Fibroblast of skin of scalp (primary cell): ENCODE results near the gene EYA2.

Experiments
- DNase-seq: peaks from one replicate; pipeline ENCODE4 v3.0.0-alpha.2; 2013

Gene EYA2

DNA sequence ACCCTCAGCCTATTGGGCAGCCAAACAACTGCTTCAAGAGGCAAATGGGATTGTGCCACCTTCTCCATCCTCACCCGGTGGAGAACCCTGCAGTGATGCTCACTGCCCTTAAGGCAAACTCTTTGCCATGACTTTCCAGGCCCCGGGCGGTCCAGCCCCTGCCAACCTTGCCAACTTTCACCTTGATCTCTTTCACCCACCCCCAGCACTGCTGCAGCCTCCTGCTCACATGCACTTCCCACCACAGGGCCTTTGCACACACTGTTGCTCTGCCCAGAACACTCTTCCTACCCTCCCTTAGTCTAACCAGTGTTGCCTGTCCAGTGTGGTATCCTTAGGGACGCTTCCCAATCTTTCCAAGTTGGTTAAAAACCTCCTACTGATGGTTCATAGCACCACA, 221.1 kb downstream of the EYA2 start:
- no peak for DNase-seq

DNA sequence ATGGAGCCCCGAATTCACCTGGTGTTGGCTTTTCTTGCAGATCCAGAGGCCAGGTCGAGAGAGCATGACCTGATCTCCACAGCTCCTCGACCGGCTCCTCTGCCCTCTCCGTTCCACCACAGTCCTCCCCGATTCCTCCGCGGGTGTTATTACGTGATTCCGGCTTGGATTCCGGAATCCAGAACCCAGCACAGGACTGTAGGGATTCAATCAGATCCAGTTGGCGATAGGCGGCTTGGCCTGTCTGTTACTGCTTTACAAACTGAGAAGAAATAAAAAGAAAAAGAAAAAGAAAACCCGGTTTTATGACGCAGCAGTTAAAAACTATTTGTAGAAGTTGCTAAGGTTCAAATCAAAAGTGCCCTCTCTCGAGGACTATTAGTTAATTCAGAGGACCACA, 222.7 kb downstream of the EYA2 start:
- no peak for DNase-seq

DNA sequence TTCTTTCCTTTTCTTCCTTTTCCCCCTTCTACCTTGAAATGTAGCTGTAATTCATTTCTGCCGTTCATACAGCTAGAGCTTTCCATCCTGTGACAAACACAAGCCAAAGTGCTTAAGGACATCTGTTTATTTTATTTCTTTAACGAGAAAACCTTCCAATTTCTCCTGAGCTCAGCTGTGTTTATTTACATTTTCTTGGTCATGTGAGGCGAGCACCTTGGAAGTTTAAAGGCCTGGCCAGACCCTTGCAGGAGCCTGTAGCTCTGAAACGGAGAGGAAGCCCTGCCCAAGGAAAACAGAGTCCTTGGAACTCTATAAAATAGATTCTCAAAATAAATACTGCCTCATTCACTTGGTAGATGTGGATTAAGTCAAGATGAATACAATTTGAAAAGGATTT, 223.1 kb downstream of the EYA2 start:
- no peak for DNase-seq

DNA sequence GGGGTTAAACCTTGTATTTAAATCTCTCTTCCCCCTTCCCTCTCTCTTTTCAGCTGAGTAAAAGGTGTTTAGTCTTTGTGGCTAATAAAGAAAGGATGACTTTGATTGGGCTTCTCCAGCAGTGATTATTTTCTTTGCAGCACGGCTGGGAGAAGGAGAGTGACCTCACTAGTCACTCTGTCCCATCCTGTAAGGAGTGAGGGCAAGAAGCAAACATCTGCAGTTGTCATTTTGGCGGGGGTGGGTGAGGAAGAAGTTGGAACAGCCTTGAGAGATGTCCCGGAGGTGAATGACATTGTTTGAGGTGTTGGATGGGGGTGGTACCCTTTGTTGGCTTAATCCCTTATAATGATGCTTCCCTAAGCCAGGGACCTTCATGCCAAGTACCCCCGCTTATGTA, 223.6 kb downstream of the EYA2 start:
- DNase-seq = no peak

DNA sequence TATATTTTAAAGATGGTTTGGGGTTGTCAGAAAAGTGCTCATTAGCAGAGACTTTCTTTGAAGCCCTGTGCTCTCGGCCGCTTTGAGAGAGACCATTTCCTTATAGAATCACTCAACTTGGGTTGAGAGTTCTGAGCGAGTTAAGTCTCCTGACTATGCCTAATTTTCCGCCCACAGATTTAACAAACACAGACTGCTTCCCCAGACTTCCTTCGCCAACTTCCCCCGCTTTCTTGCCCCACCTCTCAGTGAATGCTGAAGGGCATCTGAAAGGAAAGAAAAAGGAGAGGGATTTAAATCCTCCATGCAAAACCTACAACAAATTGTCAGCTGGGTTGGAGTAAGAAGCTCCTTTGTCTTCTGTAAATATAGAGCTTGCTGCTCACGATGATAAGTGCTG, 224.0 kb downstream of the EYA2 start:
- no peak for DNase-seq

DNA sequence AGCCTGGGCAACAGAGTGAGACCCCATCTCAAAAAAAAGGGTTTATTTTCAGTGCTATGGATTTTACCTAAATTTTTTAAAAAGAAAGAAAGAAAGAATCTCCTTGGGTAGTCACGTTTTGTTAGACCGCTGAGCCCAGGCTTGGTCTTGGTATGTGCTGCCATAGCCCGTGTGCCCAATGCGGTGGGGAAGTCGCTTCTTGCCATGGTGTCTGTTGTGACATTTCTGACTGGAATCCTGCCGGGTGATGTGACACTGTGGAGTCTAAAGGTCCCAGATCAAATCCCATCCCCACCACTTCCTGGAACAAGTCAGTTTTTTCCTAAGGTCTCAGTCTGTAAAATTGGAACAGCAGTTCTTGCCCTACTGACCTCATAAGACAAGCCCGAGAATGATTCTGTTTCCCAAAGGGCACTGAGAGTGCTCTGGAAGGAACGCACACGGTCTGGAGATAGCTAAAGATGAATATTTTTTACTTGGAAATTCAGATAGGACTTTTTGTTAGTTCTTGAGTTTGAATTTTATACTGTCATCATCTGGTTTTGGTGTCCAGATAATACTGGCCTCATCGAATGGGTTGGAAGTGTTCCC, 225.8 kb downstream of the EYA2 start:
- DNase-seq = no peak

DNA sequence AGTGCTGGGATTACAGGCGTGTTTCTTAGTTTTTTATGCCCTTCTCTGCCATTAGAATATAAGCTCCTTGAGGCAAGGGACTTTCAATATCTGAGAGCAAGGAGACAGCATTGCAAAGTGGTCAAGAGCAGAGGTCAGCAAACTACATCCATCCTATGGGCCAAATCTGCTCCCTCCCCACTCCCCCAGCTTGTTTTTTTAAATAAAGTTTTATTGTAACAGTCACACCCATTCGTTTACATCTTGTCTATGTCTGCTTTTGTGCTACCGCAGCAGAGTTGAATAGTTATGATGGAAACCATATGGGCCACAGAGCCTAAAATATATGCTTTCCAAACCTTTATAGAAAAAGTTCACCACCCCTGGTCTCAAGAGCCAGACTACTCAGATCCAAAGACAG, 227.9 kb downstream of the EYA2 start:
- DNase-seq = no peak

DNA sequence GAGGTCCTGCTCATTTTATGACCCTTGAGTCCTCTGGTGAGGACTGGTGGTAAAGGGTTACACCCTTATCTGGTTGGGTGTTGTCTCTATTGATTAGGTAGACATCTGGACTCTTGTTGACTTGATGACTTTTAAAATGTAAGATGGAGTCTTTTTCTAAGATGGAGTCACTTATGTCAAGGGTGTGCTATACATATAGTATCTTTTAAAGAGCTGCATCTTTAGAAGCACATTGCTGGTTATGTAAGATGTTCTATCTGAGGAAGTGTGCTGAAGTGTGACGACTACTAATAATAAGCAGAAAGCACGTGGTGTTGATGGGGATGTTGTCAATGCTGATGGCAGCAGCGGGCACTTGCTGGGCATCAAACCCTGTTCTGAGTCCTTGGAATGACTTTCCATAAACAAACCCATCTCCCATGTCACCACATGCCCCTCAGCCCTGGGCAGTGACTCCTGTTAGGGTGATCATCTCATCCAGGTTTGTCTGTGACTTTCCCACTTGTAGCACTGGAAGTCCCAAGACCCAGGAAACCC, 229.6 kb downstream of the EYA2 start:
- DNase-seq = no peak

DNA sequence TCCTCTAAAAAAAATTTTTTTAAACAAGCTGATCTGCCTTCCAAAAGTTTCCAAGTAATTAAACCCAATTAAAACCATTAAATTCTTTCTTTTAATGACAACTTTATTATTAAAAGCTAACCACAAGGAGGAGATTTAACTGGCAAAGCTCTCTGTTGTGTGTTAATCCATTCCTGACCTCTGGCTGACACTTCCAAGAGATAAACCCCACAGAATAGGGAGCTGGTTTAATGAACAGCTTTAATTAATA, 230.8 kb downstream of the EYA2 start:
- peak; percentile 18 for DNase-seq

DNA sequence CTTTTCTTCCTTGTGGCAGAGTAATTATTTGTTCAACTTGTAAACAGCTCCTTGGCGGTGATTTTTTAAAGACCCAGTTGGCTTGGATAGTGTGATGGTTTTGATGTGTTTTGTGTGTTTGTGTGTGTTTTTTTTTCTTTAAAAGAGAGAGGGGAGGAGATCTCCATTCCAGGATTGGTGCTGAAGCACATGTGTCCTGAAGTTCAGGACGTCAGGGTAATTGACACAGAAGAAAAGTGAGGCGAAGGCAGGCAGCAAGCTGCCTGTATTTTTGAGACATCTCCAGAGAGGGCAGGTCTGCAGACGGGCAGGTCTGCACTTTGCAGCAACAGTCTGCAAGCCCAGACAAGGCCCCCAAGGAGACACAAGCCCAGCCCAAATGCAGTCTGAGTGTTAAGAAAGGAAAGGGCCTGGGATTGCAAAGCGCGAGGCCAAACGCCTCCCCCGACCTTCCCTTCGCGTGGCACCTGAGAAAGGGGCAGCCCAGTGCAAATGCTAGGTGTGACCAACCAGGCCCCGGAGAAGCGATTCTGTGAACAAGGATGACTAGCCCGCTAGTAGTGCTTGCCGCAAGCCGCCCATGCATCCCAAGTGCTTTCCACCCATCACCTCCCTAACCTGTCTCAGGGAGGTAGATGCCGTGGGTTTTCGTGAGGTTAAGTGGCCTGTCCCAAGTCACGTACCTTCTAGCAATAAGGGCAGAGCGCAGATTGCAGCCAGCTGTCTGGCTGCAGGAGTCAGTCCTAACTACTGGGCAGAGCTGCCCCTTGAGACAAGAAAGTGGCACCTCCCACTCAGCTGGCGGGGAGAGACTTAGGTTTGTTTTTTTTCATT, 231.3 kb downstream of the EYA2 start:
- peak; percentile 23 for DNase-seq

DNA sequence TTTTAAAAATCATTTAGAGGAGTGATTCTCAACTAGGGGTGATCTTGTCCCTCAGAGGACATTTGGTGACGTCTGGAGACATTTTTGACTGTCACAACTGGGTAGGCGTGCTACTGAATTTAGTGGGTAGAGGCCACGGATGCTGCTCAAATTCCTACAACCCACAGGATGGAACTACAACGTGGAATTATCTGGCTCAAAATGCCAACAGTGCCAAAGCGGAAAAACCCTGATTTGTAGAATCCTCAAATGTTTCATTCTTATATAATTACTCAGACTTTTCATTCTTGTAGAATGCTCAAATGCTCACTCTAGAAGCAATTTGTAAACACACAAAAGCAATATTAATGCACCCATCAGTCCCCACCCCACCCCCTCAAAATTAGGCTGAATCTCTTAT, 232.1 kb downstream of the EYA2 start:
- DNase-seq = peak; percentile 87

DNA sequence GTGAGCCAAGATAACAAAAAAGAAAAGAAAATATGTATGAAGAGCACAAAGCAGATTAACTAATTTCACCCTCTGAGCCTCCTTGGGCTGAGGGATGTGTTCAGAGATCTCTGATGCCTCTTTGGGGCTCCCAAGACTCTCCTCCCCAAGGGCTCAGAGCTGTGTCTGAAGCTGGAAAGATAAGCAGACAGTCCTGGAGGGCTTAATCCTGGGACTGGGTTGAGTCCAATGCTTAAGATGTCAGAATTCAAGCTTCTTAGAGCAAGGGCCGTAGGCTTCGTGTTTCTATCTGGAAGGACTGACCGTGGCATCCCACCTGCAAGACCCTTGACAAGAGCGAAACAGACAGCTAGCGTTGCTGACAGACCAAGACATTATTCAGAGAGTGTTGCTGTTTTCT, 232.9 kb downstream of the EYA2 start:
- DNase-seq = no peak

DNA sequence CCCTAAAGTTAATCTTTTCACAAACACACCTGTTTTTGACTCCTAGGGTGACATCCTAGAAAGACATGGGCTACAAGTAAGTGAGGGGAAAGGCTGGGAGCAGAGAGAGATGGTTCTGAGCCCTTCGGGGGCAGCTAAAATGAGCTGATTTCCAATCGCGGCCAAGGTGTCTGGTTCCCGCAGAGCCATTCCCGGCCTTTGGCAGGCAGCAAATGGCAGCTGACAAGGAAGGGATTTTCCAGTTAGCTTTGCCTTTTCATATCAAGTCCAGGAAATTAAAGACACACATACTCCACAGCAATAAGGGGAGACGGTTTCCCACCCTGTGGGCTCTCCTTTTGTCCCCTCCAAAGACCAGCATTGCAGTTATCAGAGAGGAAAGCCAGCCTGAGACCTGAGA, 233.4 kb downstream of the EYA2 start:
- no peak for DNase-seq

DNA sequence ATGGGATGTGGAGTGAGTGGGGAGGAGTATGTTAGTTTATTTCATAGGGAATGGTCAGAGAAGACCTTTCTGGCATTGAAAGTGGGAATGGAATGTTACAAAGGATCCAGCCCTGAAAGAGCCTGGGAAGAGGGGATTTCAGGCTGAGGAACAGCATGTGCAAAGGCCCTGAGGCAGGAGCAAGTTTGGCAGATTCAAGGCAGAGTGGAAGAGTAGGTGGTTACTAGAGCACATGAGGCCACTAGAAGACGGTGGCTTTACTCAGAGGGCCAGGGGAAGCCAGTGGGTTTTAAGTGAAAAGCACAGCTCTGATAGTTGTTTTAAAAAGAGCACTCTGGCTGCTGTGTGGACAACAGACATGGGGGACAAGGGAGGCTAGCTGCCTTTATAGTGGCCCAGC, 234.7 kb downstream of the EYA2 start:
- DNase-seq = no peak

DNA sequence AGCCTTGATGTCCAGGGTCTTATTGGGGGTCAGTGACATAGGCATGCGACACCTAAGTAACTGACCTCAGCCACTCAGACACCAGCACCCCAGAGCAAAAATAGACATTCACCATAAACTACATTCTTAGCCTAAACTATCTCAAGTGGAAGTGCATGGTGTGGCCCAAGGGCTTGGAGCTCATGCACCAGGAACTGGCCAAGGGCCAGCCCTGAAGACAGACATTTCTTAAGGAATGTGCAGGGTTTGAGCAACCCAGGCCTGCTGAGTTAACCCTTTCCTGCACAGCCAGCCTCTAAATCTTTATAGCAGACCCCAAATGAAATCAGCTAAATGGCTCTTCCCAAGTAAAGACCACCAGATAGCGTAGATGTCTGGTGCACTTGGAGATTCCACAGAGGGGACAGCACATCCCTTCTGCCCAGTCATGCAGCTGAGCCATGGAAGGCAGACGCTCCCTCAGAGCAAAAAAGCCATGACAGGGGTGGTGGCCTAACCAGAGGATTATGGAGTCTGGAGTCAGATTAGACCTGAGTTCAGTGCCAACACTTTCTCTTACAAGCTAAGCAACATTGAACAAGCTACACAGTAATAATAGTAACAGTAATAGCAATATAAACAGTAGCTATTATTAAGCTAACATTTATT, 239.3 kb downstream of the EYA2 start:
- DNase-seq = peak; percentile 92

DNA sequence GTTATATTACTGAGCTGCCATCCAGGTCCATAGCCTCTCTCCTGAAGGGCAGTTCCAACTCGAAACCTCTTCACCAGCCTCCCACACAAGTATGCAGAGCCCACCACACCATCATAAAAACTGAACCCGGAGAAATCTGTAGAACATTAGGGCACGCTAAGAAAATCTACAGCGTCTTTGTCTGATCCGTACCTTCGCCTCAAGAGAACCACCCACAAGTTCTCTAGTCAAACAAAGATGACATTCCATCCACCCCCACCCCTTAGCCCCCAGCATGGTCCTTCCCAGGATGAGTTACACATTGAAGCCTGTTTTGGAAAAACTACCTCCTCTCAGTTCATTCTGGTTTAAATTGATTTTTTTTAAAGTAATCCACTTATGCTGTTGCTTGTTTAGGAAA, 242.1 kb downstream of the EYA2 start:
- DNase-seq = no peak

DNA sequence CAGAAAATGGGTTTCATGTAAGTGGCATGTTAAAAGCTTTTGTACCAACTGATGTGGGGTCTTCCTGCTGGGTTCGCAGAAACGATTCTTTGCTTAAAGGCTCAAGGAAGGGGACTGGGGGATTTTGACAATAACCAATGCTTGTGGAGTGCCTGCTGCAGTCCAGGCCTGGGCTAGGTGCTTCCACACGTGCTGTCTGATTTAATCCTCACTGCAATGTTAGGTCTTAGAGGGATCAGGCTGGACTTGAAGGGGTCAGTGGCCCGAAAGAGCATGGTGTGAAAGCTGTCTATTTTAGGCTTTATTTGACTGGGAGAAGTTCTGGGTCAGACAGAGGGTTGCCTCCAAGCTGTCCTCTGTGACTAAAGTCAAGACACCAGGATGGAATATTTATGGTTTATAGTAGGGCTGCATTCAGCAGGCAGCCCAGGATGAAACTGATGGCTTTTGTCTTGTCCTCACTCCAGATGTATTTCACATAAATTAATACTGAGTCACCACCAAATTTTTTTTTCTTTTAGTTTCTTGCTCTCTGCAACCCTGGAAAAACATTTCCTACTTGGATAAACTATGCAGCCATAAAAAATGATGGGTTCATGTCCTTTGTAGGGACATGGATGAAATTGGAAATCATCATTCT, 242.7 kb downstream of the EYA2 start:
- peak; percentile 69 for DNase-seq

DNA sequence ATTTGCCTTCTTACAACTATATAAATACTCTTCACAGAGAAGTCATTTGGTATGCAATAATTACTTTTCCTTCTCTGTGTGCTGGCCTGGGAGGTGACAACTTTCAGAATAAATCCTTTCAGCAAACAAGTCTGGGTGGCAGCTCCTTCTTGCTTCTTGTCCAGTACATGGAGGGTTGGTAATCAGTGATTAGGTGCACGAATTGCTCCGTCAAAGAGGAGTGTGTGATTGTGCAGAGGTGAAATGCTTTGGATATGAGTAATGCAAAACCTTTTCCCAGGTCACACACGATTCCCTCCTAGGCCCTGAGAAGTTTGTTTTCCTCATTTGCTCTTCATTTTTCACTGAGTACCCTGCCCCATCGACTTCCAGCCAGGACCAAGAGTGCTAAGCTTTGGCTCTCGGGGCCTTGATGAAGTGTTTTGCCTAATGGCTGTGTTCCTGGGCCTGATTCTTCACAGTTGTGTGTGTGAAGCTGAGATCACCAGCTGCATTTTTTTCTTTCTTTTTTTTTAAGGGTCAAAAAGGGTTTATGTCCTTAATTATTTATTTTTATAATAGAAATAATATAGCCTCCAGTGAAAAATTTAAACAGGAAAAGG, 245.4 kb downstream of the EYA2 start:
- no peak for DNase-seq

DNA sequence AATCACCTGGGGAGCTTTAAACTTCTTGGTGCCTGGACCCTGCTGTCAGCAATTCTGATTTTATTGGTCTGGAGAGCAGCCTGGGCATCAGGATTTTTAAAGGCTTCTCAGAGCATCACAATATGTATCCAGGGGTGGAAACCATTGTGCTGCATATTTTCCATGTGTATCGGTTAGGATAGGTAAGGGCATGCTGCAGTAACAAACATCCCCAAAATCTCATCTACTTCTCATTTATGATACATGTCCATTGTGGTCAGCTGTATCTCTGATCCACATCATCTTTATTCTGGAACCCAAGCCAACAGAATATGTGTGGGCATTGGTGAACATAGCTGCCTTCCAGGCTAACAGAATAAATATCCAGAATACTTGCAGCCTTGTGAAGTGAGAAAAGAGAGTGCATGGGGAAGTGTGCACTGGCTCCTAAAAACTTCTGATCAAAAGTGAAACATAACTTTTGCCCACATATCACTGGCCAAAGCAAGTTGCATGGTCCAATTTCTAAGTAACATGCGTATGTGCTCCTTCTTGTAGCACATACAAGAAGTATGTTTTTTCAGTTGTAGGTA, 246.8 kb downstream of the EYA2 start:
- DNase-seq = no peak

DNA sequence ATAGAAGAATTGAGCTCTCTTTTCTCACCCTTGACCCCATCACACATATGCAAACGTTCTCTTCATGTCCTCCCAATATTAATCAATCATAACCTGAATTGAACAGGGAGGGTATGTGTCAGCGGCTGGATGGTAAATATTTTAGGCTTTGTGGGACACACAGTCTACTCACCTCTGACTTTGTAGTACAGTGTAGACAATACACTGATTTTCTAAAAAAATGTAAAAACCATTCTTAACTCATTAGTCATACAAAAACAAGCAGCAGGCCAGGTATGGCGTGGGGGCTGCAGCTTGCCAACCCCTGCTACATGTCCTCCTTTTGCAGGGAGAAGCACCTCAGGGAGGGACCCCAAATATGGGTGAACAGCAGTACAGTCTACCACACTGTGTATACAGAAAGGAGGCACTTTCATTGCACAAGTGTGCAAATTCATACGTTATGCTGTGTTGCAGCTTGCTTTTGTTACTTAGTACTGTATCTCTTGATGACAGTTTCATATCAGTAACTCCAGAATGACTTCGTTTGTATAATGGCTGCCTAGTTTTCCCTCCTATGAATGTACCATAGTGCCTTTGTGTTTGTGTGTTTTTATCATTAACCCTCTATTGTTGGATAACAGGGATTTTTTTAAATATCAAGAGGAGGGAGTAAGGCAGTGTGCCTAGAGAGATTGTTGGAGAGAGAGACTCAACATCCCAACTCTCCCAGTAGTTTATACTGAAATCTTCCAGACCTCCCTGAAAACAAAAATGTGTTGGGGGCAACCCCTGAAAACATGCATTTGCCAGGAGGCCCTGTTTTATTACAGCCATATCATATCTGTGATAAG, 247.5 kb downstream of the EYA2 start:
- DNase-seq = no peak

DNA sequence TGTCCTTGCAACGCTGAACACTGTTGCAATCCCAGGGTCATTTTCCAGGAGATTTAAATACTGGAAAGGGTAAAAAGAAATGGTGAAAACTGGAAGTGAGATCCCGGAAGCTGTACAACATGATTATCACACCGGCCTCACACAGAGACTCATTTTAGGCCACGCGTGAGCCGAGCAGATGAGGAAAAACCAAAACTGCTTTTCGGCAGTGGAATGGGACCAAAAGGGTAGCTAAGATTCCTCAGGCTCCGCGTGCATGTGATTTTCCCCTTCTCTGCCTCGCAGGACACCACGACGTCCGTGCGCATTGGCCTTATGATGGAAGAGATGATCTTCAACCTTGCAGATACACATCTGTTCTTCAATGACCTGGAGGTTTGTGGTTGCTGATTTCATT, 248.1 kb downstream of the EYA2 start:
- no peak for DNase-seq

DNA sequence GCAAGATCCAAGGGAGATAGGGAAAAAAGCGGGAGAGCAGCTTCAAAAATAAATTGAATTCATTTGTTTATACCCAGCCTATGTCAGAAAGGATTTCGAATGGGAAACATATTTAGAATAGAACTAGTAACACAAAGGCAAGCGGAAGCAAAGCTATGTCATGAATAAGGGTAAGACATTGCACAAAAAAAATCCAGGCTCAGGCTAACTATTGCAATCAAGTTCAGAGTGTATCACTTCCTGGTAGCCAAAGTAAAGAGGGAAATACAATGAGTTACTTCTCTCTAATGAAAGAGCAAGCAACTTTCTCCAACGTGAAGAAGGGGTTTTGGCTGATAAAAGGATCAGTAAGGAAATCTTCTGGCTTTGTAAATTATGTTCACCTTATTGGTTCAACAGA, 249.0 kb downstream of the EYA2 start:
- no peak for DNase-seq
